Peyer's patch (tissue), 4 donors: ENCODE measurements around the gene CD2AP.

ENCODE experiments used
- CTCF ChIP-seq, 6 experiments: fragments of 450-650 bp in 4 of 6; fragments of 200-600 bp in 2 of 6; sonication (generic) in 1 of 6; IDR thresholded peaks; one replicate each; pipeline ENCODE4 v1.5.1; 2017 to 2019; ENCODE audit warnings: antibody characterized with exemption in 6 of 6, mild to moderate bottlenecking in 3 of 6, moderate library complexity in 1 of 6
- POLR2A ChIP-seq, 2 donors: fragments of 450-650 bp; IDR thresholded peaks; one replicate each; pipeline ENCODE4 v1.5.1; 2017; ENCODE audit warnings: antibody characterized with exemption in 2 of 2, mild to moderate bottlenecking in 2 of 2, moderate library complexity in 2 of 2

DNA sequence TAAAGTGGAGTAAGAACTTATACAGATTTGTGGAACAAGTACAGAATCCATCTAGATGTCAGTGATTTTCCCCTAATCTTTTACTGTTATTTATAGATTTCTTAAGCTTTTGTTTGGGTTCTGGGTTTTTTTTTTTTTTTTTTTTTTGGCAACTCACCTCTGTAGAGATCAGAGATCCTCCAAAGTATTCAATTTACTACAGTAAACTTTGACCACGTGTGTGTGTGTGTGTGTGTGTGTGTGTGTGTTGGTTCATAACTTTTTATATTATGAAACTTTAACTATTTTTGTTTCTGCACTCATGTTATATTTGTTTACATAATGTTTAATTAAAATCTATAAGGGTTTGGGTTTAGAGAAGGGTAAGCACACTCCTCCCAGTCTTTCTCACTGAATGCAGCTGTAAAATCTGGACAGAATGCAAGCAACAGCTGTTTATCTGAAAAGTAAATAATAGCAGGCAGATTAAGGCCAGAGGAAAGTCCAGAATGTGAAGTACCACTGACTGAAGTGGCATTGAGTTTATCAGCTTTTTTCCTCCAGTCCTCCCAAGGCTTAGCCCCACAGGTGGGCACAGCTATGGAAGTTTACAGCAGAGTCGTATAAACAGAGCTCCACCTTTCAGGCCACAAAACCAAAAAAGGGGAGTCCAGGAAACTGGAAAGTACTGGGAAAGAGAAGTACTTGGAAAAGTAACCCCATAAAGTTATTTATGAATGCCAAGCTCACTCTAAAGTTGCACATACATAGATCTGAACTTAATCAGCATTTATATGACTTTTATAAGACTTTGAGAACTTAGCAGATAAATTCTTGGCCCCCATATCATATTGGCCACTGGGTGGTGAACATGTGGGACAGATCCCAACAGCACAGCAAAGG is 43.0 kb upstream of the CD2AP start:
- no peak for TF ChIP-seq CTCF (IDR thresholded peaks at IDR 0.05)
- TF ChIP-seq POLR2A (IDR thresholded peaks at IDR 0.05) = no peak
